Nephron progenitor cell (in vitro differentiated cells): ENCODE data around the gene CMTM3.
"Not testable (repeated sequence)": the region's sequence is repeated elsewhere in the genome, so short reads cannot be mapped to it uniquely, and the experiment has no call there.

ENCODE experiments used
- DNase-seq: peaks from one replicate; pipeline ENCODE4 v3.0.0; 2021
- H3K27ac Mint-ChIP-seq: 2 replicates; pipeline ENCODE4 v1.8.0; 2021; ENCODE audit warnings: mild to moderate bottlenecking, moderate library complexity, mixed read lengths
- H3K27me3 Mint-ChIP-seq: 2 replicates; pipeline ENCODE4 v1.8.0; 2021; ENCODE audit warnings: mild to moderate bottlenecking, low read depth, mixed read lengths; ENCODE audit not compliant: poor library complexity
- H3K36me3 Mint-ChIP-seq: 2 replicates; pipeline ENCODE4 v1.8.0; 2021; ENCODE audit warnings: low read depth, mixed read lengths
- H3K4me1 Mint-ChIP-seq: 2 replicates; pipeline ENCODE4 v1.8.0; 2021; ENCODE audit warnings: mixed read lengths
- H3K4me3 Mint-ChIP-seq: 2 replicates; pipeline ENCODE4 v1.8.0; 2021; ENCODE audit warnings: mild to moderate bottlenecking, moderate library complexity, mixed read lengths
- H3K9me3 Mint-ChIP-seq: 2 replicates; pipeline ENCODE4 v1.8.0; 2021; ENCODE audit warnings: mild to moderate bottlenecking, moderate library complexity, mixed read lengths
- CTCF ChIP-seq: fragments of 200-600 bp; sonication (generic); IDR thresholded peaks from 2 replicates; pipeline ENCODE4 v1.5.0; 2021; ENCODE audit warnings: antibody characterized with exemption

The CMTM3 gene

DNA sequence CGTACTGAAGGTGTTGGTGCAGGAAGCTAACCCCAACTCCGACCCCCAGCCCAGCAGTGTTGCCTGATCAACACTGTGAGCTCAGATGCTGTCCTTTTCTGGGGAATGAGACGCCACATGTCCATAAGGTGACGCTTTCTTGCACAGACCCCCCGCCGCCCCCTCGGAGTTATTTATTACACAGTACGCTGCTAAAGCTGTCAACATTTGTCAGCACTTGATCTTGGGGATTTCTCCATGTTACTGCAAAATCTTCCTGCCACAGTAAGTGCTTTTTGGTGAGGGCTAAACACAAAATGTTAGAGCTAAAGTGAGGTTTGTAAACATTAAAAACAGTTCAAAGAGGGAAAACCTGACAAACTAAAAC, 15.9 kb downstream of the CMTM3 start:
- Mint-ChIP-seq H3K9me3 (no peaks in the 10 kb centered on the region), H3K27ac (peak overlapping the region; percentile 72), H3K36me3 (peaks cover 8% of the 10 kb centered on the region), H3K27me3 (peaks cover 3% of the 10 kb centered on the region), H3K4me1 (peaks cover 62% of the 10 kb centered on the region), H3K4me3 (no peak overlapping the region)
- DNase-seq: peak; percentile 45
- TF ChIP-seq CTCF: no peak

DNA sequence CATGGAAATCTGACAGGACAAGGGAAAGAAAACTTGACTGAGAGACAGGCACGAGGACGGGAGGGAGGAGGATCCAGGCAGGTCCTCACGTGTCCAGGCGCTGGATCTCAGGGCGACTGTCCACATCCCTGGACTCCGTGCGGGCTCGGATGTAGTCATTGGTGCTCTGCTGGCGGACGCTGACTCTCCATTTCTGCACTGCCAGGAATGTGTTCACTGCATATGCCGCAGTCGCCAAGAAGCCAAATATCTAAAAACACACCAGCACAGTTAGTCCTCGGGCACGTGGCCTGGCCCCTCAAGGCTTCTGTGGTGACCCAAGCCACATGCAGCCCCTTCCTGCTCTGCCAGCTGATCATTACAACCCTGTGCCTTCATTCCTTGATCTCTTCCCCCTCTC, 17.5 kb downstream of the CMTM3 start:
- H3K36me3 Mint-ChIP-seq: no peaks in the 10 kb centered on the region
- H3K4me1 Mint-ChIP-seq: peaks cover 56% of the 10 kb centered on the region
- no peak for DNase-seq
- H3K9me3 Mint-ChIP-seq: no peaks in the 10 kb centered on the region
- peaks cover 3% of the 10 kb centered on the region for H3K27me3 Mint-ChIP-seq
- no peak overlapping the region for H3K4me3 Mint-ChIP-seq
- no peak overlapping the region for H3K27ac Mint-ChIP-seq
- no peak for TF ChIP-seq CTCF

GRCh38 chr16:66622863-66623262, 18.4 kb downstream of the CMTM3 start:
- no peak for DNase-seq
- no peak overlapping the region for H3K27ac Mint-ChIP-seq
- no peaks in the 10 kb centered on the region for H3K9me3 Mint-ChIP-seq
- peaks cover 52% of the 10 kb centered on the region for H3K4me1 Mint-ChIP-seq
- H3K36me3 Mint-ChIP-seq: no peaks in the 10 kb centered on the region
- H3K27me3 Mint-ChIP-seq: peaks cover 3% of the 10 kb centered on the region
- TF ChIP-seq CTCF: no peak
- H3K4me3 Mint-ChIP-seq: no peak overlapping the region

DNA sequence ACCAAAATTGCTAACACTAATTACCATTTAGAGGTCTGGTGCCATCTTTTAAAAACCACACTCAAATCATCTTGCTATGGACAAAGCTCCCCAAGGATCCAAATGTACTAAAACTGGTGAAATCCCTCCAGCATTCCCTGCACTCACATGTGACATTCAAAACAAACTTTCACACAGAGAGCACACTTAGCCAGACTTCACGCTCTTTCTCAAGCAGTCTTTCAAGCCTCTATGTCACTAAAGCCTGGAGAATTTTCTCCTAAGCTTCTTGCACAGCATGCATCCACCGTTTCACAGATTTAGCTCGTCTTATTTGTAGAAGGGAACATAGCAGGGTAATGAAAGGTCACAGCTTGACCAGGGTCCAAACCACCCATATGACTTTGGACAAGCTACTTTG, 19.3 kb downstream of the CMTM3 start:
- Mint-ChIP-seq H3K9me3 (no peaks in the 10 kb centered on the region), H3K27ac (peak overlapping the region; percentile 55), H3K4me1 (peaks cover 51% of the 10 kb centered on the region), H3K4me3 (no peak overlapping the region), H3K27me3 (peaks cover 3% of the 10 kb centered on the region), H3K36me3 (no peaks in the 10 kb centered on the region)
- no peak for TF ChIP-seq CTCF
- DNase-seq: no peak

GRCh38 chr16:66627611-66628378, 23.3 kb downstream of the CMTM3 start:
- not testable (repeated sequence) for H3K9me3 Mint-ChIP-seq, DNase-seq, H3K27me3 Mint-ChIP-seq, H3K4me3 Mint-ChIP-seq
- H3K4me1 Mint-ChIP-seq: peaks cover 20% of the 10 kb centered on the region
- peak overlapping the region; percentile 46 for H3K27ac Mint-ChIP-seq
- H3K36me3 Mint-ChIP-seq: peaks cover 20% of the 10 kb centered on the region

DNA sequence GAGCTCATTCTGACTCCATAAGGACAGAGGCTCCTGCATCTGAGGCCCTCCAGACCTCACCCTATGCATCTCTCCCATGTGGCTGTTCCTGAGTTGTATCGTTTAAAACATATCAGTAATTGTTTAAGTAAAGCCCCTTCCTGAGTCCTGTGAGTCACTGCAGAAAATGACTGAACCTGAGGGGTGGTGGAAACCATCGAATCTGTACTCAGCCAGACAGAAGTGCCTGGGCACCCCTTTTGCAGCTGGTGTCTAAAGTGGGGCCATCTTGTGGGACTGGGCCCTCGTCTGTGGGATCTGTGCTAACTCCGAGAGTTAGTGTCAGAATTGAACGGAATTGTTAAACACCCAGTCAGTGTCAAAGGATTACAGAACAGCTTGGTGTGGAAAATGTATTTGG, 25.4 kb downstream of the CMTM3 start:
- Mint-ChIP-seq H3K27ac (no peak overlapping the region), H3K27me3 (no peaks in the 10 kb centered on the region), H3K4me1 (peaks cover 7% of the 10 kb centered on the region), H3K4me3 (no peak overlapping the region), H3K36me3 (peaks cover 30% of the 10 kb centered on the region), H3K9me3 (peaks cover 3% of the 10 kb centered on the region)
- DNase-seq: no peak
- no peak for TF ChIP-seq CTCF

GRCh38 chr16:66630561-66631260, 26.2 kb downstream of the CMTM3 start:
- H3K9me3 Mint-ChIP-seq, H3K27ac Mint-ChIP-seq, DNase-seq, H3K27me3 Mint-ChIP-seq, H3K4me3 Mint-ChIP-seq: not testable (repeated sequence)
- Mint-ChIP-seq H3K36me3 (peaks cover 30% of the 10 kb centered on the region), H3K4me1 (peaks cover 10% of the 10 kb centered on the region)

GRCh38 chr16:66631558-66631957, 27.1 kb downstream of the CMTM3 start:
- peaks cover 30% of the 10 kb centered on the region for H3K36me3 Mint-ChIP-seq
- peaks cover 16% of the 10 kb centered on the region for H3K4me1 Mint-ChIP-seq
- not testable (repeated sequence) for H3K27ac Mint-ChIP-seq

More at GRCh38 chr16:66631558-66631957, 27.1 kb downstream of the CMTM3 start:
- H3K27me3 Mint-ChIP-seq, H3K4me3 Mint-ChIP-seq, DNase-seq, H3K9me3 Mint-ChIP-seq: not testable (repeated sequence)
